ENCODE results near the gene PAX9.

Gene PAX9

DNA sequence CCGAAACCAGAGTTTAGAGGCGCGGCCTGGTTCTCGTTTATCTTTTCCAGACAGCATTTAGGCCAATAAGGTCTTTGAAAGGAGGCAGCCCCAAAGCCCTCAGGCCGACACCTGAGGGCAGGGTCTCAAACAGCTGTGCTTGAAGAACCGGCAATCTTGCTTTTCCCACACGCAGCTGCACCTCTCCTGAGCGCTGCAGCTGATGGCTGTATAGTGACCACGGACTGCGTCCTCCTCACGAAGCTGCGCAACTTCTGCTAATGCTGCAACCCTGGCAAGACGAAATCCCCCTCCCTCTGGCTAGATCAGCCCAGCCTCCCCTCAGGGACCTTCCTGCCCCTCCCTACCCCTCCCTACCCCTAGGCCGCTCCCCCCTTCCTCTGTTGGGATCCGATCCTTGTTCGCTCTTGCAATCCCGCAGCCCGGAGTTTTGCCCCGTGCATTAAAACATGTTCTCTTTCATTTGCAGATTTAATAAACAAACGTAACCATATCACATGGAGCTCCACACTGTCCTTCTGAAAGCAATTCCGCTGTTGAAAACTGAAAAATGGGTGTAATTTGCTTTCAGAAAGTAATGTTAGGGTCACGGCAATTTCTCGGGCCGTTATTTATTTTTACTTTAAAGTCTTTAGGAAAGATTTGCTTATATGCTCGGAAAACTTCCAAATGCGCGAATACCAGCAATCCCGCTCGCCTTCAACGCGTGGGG lies 4.8 kb upstream of the PAX9 start:
- no peak for DNase-seq

DNA sequence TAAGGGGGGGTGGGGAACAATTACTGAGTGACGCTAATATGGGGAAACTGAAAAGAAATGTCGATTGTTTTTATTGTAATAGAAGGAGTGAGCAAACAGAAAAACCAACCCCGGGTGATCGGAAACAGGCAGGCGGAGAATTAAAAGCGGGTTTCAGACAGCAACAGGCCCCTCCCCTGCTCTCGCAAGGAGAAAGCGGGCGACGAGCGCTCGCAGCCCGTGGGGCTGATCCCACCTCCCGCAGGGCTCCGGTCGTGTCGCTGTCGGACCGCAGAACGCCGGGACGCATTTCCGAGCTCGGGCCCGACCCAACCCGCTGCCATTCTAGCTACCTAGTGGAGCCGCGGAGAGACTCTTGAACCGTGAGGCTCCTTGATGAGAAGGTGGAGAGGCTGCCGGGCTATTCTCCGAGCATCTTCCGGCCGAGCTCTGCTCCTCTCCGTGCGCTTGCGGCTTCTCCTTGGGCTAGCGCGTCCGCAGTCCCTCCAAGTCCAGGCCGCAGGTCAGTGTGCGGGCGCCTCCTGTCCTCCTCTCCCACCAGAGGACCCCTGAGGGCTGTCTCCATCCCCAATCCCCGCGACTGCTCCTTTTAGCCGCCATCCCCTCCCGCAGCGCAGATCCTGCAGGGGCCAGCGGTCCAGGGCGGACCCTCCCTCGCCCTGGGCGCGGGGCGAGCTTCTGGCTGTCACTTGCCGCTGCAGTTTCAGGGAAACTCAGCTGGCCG lies 4.1 kb upstream of the PAX9 start:
- DNase-seq = no peak

DNA sequence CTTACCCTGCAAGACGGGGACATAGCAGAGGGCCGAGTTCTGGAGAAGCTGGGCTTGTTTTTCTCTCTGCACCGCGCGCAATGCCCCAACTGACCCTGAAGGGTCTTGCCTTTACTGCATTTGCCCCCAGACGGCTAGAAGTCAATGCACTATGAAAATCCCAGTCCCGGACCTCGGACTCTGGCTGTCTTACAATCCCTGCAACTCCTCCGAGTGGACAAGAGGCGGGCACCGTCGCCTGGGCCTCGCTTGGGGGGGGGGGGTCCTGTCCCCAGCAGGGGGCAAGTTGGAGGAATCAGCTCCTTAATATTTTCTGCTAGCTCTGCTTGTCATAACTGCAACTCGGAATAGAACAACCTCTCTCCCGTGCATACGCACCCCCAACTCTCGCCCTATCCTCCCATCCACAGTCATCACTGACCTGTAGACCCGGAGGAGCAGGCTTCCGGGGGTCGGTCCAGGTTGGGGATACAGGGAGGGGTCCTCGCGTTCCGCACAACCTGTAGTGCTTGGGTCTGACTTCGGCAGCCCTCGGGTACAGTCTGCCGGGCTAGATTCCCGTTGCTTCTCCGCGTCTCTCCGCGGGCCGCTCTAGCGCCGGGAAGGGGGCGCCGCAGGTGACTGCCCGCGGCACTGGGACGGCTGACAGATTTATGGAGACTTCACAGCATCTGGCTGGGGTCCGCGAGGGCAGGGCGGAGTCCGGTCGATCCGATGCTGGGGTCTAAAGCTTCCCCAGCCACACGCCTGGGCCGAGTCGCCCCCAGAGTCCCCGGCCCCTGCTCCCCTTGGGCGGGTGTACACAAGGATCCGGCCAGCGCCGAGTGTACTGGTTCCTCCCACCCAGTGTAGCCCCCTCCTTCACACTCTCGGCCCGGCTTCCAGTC lies 3.3 kb upstream of the PAX9 start:
- no peak for DNase-seq

DNA sequence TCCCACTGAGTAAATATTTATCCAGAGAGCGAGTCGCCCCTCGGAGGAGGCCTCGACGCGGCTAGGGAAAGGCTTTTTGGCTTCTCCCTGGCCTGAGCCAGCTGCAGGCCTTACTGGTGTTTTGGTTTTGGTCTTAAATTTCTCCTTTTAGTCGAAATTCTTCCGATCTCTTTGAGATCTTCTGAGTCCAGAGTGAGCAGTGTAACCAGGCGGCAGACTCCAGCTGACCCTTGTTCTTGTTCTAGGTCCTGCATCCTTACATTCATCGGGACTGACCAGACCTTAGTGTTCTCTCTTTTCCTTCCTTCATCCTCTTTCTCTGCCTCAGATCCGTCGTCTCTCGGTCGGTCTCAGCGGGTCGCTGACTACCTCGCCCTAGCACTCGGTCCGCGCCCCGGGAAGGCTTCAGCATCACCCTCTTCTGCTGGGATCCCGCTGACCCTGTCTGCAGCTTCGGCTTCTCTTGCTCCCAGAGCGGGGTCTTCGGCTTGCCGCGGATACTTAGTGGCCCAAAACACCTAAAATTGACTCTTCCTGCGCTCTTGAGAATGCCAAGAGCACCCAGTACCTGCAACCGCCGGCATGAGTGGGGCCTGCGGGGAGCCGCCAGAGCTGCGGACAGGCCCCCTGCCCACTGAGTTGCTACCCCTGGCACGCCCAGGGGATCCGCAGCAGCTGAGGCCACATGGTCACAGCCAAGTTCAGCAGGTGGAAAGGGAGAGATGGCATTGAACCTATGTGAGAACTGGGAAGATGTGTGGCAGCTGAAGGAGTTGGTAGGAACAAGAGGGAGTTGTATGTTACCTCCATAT lies 2.4 kb upstream of the PAX9 start:
- no peak for DNase-seq

DNA sequence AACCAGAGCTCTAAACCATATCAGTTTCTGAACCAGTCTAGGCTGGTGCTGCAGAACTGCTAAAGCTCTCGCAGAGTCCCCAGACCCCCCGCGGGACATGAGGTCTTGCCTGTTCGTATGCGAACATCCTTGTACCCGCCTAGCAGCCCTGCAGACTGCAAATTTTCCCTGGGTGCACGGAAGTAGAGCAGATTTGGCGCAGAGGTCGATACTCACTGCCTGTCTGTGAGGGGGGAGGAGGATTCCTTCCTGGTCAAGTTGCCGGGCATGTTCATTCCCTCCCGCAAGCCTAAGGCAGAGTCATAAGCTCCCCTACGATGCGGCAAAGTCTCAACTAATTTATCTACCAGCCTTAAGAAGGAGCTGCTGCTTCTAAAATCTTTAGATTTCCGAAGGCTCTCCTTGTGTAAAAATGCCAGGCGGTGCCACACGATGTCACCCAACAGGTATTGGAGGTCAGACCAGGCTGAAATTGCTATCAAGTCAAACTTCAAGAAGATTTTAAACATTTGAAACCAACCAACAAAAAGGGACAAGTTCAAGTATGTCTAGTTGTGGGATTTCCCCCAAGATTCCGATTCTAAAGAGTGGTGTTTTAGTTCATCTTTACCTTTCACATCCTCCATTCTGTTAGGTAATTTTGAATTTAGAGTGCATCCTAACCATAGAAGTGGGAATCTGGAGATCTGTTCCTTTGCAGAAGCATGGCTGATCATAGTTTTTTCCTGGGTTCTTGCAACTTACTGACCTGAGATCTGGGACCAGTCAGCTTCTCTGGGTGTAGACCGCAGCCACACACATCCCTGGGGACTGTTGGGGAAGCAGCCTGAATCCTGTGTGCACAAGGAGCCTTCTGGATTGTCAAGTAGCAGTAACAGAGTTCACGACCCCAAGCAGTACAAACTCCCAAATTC lies 1.6 kb upstream of the PAX9 start:
- no peak for DNase-seq

DNA sequence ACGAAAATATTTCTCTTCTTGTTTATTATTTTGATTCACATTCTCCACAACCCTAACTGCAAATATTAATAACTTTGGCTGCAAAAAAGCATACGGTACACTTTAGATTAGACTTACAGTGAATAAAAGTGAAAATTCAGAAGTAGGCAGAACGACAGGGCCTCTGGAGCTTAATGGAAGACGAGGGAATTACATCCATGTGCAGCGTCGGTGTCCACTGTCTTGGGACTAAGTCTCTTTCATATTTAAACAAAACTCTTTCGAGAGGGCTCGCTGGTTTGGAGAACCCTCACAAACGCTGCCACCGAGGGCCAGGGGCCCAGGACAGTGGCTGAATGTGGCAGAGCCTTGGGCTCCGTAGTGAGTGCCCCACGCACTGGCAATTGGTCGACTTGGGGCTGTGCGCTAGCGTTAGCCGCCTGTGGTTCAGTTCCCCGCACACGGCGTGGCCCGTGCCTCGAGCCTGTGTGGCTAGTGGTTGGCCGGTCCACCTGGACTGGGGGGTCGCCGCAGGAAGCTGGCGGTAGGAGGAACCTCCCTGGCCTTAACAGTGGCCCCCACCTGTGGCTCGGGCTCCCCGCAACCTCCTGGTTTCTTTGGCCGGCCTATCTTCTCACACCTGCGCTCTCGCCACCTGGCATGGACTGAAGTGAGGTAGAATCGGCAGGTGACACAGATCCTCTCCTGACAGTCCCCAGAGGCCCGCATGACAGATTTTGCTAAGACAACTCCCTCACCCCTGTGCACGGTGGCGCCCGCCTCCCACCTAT lies 739 bp upstream of the PAX9 start:
- no peak for DNase-seq

DNA sequence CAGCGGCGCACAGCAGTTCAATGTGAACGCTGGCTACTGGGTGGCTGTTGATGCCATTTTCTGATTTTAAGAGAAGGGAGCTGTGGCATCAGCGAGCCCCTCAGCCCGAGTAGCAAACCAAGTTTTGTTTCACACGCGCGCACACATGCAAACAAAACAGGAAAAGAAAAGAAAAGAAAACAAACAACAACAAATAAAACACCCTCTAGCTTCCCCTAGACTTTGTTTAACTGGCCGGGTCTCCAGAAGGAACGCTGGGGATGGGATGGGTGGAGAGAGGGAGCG lies 540 bp downstream of the PAX9 start:
- no peak for DNase-seq

DNA sequence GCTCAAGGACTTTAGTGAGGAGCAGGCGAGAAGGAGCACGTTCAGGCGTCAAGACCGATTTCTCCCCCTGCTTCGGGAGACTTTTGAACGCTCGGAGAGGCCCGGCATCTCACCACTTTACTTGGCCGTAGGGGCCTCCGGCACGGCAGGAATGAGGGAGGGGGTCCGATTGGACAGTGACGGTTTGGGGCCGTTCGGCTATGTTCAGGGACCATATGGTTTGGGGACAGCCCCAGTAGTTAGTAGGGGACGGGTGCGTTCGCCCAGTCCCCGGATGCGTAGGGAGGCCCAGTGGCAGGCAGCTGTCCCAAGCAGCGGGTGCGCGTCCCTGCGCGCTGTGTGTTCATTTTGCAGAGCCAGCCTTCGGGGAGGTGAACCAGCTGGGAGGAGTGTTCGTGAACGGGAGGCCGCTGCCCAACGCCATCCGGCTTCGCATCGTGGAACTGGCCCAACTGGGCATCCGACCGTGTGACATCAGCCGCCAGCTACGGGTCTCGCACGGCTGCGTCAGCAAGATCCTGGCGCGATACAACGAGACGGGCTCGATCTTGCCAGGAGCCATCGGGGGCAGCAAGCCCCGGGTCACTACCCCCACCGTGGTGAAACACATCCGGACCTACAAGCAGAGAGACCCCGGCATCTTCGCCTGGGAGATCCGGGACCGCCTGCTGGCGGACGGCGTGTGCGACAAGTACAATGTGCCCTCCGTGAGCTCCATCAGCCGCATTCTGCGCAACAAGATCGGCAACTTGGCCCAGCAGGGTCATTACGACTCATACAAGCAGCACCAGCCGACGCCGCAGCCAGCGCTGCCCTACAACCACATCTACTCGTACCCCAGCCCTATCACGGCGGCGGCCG lies 1.1 kb downstream of the PAX9 start:
- no peak for DNase-seq

DNA sequence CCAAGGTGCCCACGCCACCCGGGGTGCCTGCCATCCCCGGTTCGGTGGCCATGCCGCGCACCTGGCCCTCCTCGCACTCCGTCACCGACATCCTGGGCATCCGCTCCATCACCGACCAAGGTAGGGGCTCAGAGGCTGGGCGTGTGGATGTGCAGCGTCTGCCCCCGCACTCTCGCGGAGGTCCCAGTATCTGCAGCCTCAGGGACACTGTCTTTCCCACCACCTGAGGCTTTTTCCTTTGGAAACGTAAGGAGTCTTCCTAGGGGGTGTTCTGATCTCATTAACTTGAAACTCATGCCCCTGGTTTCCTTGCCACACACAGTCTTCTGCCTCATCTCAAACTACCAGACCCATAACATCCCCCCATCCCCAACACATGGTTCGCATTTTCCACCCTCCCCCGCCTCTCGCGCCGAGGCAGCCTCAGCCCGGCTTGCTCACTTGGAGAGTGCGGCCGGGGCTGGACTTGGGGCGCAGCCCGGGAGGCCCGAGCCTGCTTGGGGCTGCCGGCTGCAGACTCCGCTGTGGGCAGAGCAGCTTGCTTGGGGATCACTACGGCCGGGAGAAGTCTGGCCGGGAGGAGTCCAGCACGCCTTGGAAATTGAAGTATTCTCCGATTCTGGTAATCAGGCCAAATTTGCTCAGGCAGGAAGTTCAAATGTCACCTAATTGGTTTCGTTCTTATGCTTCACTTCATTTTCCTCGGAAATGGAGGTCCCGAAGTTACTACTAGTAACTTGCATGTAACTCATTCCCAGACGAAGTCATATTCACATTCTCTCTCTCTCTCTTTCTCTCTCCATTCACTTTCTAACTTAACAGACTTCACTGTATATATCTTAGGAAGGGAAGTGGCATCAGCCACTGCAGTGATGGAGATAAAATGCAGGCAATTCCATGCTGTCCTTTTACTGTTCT lies 2.0 kb downstream of the PAX9 start:
- no peak for DNase-seq

DNA sequence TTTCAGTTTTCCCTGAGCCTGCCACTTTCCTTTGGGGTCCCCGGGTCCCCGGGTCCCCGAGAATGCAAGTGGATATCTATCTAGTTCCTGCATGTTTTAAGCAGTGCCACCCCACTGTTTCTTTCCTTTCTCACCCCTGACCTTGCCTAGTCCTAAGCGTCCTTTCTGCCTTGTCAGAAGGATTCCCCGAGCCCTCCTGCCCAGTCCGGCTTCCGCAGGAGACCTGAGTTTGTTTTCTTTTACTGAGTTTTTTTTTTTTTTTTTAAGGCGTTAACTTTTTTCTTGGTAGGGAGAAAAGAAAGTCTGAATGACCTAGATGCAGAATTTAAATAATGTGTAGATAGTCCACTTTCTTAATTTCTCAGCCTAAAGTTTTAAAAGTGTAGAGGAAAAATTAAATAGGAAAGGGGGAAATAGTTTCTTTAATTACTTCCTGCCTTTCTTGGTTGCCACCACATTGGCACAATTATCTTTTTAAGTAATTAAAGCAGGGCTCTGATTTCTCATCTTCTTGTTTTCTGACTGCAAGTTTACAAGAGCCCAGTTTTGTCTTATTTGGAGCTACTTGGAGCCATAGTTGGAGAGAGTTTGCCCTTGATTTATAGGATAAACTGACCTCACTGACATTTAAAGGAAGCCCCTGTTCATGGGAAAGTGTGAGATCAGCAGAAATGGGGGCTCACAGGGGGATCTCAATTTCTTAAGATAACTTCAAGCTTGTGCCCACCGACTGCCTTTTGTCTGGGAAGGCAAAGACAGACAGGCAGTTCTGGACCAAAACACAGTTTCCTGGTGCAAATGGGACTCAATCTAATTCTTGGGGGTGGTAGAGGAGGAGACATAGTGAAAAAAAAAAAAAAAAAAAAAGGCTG lies 2.9 kb downstream of the PAX9 start:
- no peak for DNase-seq

DNA sequence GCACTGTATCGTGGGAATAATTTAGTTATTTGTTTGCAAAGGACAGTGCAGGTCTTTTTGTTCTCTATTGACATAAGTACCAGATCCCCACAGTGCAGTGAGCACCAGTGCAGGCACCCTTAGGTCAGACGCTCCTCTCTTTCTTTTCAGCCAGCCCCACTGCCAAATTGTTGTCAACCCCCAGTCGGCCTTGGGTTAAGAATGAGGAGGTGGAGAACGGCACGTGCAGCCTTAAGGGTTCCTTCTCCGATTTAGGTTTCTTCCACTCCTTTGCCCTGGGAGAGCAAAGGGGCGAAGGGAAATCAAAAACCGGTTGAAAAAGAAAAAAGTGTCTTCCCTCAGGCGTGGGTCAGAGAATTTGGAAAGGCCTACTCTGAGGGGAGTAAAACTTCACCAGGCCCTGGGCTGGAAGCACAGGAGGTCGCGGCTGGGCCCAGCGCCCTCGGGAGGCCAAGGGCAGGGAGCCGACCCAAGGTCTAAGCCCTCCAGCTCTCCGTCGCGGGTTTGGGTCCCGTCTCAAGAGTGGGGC lies 4.3 kb downstream of the PAX9 start:
- DNase-seq = no peak

DNA sequence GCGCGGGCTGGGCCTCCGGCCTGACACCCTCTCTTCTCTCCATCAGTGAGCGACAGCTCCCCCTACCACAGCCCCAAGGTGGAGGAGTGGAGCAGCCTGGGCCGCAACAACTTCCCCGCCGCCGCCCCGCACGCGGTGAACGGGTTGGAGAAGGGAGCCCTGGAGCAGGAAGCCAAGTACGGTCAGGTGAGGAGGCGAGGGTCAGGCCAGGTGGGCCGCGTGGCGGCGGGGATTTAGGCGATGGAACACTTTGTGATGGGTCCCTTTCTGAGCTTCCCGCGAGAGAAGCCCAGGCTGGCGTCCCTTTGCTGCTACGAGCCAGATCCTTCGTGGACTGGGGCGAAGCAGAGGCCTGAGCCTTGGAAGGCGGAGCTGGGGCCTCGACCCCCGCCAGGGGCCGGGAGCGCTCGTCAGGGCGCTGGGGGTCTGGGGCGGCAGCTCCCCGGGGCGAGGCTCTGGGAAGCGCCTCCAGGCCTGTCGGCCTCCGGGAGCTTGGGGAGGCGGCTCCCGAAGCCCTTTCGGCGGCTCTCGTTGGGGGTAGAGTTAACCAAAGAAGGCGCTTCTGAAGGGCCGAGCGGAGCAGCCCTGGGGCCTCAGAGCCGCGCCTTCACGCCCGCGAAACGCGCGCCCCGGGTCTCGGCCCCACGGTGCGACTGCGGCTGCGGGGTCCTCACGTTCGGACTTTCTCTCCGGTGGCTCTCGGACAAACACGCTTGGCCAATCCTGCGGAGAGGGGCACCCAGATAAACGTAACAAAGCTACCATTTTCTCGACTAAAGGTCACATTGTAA lies 5.0 kb downstream of the PAX9 start:
- DNase-seq = no peak

DNA sequence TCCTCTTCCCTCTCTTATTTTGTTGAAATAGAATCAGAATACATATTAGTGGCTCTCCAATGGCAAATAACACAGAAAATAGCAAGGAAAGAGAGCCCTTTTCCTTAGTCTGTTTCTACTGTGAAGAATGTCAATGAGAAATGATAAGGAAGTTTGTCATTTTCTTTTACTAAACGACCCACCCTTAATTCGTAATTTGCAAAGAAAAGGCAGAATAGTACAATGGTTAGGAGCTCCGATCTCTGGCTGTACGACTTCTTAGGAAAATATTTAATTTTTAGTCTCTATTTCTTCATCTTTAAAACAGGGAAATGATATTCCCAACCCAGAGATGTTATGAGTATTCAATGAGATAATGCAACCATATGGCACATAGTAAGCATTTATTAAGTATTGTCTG lies 6.0 kb downstream of the PAX9 start:
- DNase-seq = no peak

DNA sequence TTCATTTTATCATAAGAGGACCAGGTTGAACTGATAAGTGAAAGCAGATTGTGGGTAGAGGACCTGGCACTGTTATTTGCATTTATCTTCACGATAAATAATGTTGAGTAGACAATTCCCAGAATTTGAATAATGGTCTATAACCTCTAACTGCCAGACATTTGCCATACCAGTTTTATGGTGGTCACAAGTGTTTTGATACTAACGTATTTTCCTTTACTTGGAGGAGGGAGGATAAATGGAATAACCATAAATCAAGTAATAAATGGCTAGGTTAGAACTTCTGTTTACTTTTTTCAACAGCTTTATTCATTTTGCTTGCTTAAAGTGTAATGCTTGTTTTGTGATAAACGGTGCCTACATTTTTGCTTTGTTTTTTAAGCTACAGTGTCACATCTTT lies 9.5 kb downstream of the PAX9 start:
- no peak for DNase-seq

DNA sequence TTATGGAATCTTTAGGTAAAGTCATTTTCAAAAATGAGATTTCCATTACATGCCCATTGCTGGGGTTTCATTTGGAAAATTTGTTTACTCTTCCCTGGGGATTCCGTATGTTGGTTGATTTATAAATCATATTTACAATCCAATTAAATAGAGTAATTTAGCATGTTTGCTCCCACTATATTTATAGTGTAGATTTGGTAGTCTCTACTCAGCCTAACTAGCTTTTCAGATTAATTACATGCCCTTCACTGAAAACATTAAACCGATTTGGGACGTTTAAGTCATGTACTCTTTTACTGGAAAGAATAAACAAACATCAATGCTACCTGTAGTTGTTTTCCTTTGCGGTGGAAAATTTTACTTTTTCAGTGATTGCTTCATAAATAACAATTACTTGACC lies 10.4 kb downstream of the PAX9 start:
- DNase-seq = no peak

DNA sequence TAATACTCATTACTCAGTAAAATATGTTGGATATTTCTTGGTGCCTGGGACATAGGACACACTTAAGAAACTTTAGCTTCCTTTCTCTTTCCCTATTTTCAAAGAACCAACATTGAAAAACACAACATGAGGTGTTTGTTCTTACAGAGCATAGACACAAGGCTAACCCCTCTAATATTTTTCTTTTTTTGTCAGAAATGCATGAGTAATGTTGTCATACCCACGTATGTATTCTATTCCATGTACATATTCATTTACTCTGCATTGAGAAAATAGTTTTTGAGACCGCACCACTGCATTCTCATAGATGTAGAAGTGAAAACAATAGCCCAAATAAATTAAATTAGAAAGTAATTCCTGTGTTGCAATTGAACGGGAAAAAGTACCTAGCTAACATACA lies 13.0 kb downstream of the PAX9 start:
- no peak for DNase-seq

DNA sequence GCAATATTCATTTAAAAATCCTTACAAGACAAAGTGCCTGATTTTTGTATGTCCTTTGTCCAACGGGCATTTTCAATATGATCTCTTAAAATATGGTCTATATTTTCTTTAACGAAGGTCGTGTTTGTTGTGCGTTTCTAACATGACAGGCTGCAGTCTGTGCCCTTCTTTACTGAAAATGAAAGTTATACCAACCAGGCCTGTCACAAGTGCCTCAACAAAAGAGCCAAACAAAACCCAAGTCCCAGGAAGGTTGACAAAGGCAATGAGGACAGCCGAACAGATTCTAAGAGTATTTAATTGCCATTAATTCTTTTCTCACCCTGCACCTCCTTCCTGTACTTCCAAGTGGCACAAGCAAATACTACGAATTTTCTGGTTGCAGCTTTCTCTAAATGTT lies 13.9 kb downstream of the PAX9 start:
- no peak for DNase-seq

All from activated gamma-delta T cell treated with Interleukin-2 at 50 U/mL for 16 hours (primary cell).